Measurements from ENCODE around the gene OCA2. TPM values are rescaled to one million over a fixed set of nuclear protein-coding genes. Genes with fewer than 3 reads are reported as not detected.

The OCA2 gene
- total RNA-seq, 1 experiment from 2014 or later = 0.13 TPM

DNA sequence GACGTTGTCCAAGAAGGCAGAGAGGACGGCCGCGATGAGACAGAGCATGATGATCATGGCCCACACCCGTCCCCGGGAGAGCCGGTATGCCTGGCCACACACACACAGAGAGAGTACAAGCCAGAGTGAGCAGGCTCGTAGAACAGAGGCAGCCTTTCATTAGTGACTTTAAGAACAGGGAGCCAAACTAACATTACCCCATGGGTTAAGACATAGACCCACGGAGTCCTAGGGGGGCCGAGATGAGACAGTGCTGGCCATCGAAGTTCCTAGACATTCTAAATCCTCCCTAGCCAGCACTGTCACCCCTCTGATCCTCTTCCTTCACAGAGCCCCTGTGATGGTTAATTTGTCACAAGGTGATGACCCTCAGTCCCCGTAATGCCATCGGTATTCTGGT, 114.0 kb downstream of the OCA2 start:
- intact Hi-C loops (cut with micrococcal nuclease; ENCODE audit: unreplicated experiment) = no loop called here
- ATAC-seq (no peak), DNase-seq (ENCODE audit: low read depth, low spot score) (no peak)
- ChIA-PET POLR2A (no interaction called here), CTCF (no interaction called here)
- BruUV-seq (replicated peaks) = no TSS peak
- Histone ChIP-seq H3K36me3 (ENCODE audit: control insufficient read depth, insufficient read depth, low read length) (no peaks in the 10 kb centered on the region), H3K9me3 (ENCODE audit: control insufficient read depth, insufficient read depth, low read depth, low read length) (no peaks in the 10 kb centered on the region), H3K4me3 (ENCODE audit: low read depth in 2 of 2, low read length in 2 of 2) (no peak overlapping the region), H3K4me1 (ENCODE audit: control insufficient read depth, insufficient read depth, low read length) (no peaks in the 10 kb centered on the region), H3K27me3 (ENCODE audit: control insufficient read depth, insufficient read depth, low read length) (no peaks in the 10 kb centered on the region), H3K27ac (ENCODE audit: low read length) (no peak overlapping the region)
- in situ Hi-C loops (cut with HindIII; ENCODE audit: low pct_unique_long_range_greater_than_20kb, low sequenced_read_pairs) = no loop called here
- TF ChIP-seq POLR2AphosphoS5 (IDR thresholded peaks at IDR 0.05; ENCODE audit: low read depth, low read length) = no peak
- no peak for TF ChIP-seq SIN3A (IDR thresholded peaks at IDR 0.05; ENCODE audit: borderline replicate concordance, insufficient read depth, low read depth, low read length)
- TF ChIP-seq, protein P1, sequence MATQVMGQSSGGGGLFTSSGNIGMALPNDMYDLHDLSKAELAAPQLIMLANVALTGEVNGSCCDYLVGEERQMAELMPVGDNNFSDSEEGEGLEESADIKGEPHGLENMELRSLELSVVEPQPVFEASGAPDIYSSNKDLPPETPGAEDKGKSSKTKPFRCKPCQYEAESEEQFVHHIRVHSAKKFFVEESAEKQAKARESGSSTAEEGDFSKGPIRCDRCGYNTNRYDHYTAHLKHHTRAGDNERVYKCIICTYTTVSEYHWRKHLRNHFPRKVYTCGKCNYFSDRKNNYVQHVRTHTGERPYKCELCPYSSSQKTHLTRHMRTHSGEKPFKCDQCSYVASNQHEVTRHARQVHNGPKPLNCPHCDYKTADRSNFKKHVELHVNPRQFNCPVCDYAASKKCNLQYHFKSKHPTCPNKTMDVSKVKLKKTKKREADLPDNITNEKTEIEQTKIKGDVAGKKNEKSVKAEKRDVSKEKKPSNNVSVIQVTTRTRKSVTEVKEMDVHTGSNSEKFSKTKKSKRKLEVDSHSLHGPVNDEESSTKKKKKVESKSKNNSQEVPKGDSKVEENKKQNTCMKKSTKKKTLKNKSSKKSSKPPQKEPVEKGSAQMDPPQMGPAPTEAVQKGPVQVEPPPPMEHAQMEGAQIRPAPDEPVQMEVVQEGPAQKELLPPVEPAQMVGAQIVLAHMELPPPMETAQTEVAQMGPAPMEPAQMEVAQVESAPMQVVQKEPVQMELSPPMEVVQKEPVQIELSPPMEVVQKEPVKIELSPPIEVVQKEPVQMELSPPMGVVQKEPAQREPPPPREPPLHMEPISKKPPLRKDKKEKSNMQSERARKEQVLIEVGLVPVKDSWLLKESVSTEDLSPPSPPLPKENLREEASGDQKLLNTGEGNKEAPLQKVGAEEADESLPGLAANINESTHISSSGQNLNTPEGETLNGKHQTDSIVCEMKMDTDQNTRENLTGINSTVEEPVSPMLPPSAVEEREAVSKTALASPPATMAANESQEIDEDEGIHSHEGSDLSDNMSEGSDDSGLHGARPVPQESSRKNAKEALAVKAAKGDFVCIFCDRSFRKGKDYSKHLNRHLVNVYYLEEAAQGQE (IDR thresholded peaks at IDR 0.05; ENCODE audit: insufficient read depth in 1 of 2, low read depth in 2 of 2, low read length in 1 of 2) = no peak
- no peak for TF ChIP-seq TCF7L2 (IDR thresholded peaks at IDR 0.05; ENCODE audit: low read depth, low read length)
- TF ChIP-seq, protein P2, sequence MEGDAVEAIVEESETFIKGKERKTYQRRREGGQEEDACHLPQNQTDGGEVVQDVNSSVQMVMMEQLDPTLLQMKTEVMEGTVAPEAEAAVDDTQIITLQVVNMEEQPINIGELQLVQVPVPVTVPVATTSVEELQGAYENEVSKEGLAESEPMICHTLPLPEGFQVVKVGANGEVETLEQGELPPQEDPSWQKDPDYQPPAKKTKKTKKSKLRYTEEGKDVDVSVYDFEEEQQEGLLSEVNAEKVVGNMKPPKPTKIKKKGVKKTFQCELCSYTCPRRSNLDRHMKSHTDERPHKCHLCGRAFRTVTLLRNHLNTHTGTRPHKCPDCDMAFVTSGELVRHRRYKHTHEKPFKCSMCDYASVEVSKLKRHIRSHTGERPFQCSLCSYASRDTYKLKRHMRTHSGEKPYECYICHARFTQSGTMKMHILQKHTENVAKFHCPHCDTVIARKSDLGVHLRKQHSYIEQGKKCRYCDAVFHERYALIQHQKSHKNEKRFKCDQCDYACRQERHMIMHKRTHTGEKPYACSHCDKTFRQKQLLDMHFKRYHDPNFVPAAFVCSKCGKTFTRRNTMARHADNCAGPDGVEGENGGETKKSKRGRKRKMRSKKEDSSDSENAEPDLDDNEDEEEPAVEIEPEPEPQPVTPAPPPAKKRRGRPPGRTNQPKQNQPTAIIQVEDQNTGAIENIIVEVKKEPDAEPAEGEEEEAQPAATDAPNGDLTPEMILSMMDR (IDR thresholded peaks at IDR 0.05) = no peak

DNA sequence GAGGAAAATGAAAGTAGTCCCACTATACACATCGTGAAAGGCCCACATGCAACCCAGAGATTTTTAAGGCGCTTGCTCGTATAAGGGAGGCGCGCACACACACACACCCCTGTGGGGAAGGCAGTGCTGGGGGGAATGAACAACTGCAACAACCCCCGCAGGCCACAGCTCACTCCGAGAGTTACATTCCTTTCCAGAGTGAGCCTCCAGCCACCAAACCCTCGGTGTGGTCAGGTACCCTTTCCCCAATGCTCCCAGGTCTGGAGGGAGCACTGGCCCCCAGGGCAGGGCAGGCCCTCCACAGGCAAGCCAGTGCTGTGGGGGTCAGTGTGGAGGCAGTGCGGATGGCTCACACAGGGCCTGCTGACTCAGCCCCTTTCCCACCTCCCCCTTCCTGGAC, 115.6 kb downstream of the OCA2 start:
- Histone ChIP-seq H3K36me3 (ENCODE audit: control insufficient read depth, insufficient read depth, low read length) (no peaks in the 10 kb centered on the region), H3K27ac (ENCODE audit: low read length) (no peak overlapping the region), H3K4me1 (ENCODE audit: control insufficient read depth, insufficient read depth, low read length) (no peaks in the 10 kb centered on the region), H3K9me3 (ENCODE audit: control insufficient read depth, insufficient read depth, low read depth, low read length) (no peaks in the 10 kb centered on the region), H3K27me3 (ENCODE audit: control insufficient read depth, insufficient read depth, low read length) (no peaks in the 10 kb centered on the region), H3K4me3 (ENCODE audit: low read depth in 2 of 2, low read length in 2 of 2) (no peak overlapping the region)
- ATAC-seq (no peak), DNase-seq (ENCODE audit: low read depth, low spot score) (no peak)
- TF ChIP-seq, protein P2 (IDR thresholded peaks at IDR 0.05) = no peak
- TF ChIP-seq TCF7L2 (IDR thresholded peaks at IDR 0.05; ENCODE audit: low read depth, low read length) (no peak), POLR2AphosphoS5 (IDR thresholded peaks at IDR 0.05; ENCODE audit: low read depth, low read length) (no peak), SIN3A (IDR thresholded peaks at IDR 0.05; ENCODE audit: borderline replicate concordance, insufficient read depth, low read depth, low read length) (no peak)
- TF ChIP-seq, protein P1 (IDR thresholded peaks at IDR 0.05; ENCODE audit: insufficient read depth in 1 of 2, low read depth in 2 of 2, low read length in 1 of 2) = no peak
- intact Hi-C loops (cut with micrococcal nuclease; ENCODE audit: unreplicated experiment) = no loop called here
- ChIA-PET CTCF (no interaction called here), POLR2A (no interaction called here)
- in situ Hi-C loops (cut with HindIII; ENCODE audit: low pct_unique_long_range_greater_than_20kb, low sequenced_read_pairs) = no loop called here
- BruUV-seq (replicated peaks) = no TSS peak

All from Panc1 (cell line).